ENCODE results near the gene TSEN2.
"Not testable (repeated sequence)": the region's sequence is repeated elsewhere in the genome, so short reads cannot be mapped to it uniquely, and the experiment has no call there.

The TSEN2 gene

GRCh38 chr3:12484198-12484982 lies at the start of gene TSEN2:
TSS of gene TSEN2 (plus strand) at chr3:12484480. CDS start at chr3:12489801, 5,321 bp downstream.
- peak; percentile 95 for DNase-seq

- no peak for DNase-seq
These were observed 47.6 kb upstream of the TSEN2 start for GRCh38 chr3:12436514-12437220.

DNA sequence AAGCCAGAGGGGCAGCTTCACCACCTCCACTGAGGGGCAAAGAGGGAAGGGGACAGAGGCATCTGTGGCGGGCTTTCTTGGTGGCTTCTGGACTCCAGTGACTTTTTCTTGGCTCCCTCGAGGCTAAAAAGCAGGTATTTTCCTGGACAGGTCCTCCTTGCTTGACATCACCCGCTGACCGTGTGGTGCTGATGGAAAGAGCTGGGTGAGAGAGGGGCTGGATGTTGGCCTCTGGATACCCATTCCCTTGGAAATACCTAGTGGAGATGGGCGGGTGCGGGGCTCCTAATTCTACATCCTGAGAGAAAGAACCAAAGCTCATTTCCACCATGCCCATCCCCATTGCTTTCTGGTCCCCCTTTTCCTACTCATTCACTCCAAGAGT lies 47.1 kb upstream of the TSEN2 start:
- no peak for DNase-seq

GRCh38 chr3:12437861-12438260 lies 46.4 kb upstream of the TSEN2 start:
- no peak for DNase-seq

DNA sequence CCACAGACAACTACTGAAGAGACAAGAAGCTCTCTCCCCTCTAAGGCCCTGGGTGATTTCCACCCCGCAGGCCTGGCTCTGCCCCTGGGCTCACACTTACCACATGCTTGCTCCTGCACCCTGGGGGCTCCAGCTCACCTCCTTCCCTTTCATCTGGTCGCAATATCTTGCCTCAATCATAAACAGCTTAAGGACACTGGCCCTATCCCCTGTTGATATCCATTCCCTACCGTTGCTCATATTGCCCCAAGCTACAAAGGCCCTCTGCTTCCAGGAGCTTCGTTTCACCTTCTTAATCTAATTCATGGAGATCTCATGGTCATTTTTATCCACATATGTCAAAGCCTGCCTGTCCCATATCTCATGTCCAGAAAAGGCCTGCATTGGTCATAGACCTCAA lies 46.0 kb upstream of the TSEN2 start:
- DNase-seq, result no peak

DNA sequence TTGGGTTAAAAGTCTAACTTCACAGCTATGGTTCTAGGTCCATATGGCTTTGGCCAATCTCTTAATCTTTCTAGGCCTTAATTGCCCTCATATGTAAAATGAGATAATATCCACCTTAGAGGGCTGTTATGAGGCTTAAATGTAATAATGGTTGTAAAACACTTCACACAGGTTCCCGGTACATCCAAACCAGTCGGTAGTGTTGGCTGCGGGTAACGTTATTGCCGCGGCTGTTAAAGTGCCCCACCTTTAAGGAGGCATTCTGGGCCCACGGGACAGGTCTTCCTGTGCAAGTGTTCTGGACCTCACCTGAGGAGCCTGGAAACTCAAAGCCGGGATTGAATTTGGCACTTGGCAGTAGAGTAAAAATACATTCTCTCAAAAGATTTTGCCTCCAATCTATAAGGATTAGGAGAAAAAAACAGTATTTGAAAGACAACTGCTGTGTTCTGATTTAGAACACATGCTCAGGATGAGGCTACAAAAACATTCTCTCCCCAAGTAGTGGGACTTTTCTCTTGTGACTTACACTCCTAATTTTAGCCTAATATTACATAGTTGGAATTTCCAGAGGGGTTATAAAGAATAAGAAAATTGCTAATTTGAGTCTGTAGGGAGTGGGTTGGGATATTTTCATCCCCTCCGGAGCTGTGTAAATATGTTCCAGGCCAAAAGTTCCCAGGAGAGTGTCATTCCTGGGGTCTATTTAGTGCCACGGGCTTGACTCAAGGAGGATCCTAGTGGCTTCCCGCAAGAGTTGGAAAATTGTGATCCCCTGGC lies 44.9 kb upstream of the TSEN2 start:
- no peak for DNase-seq

- no peak for DNase-seq
These were observed 43.2 kb upstream of the TSEN2 start for GRCh38 chr3:12440927-12441714.

GRCh38 chr3:12442654-12443501 lies 41.4 kb upstream of the TSEN2 start:
- no peak for DNase-seq

- DNase-seq, result no peak
These were observed 40.3 kb upstream of the TSEN2 start for GRCh38 chr3:12443781-12444522.

DNA sequence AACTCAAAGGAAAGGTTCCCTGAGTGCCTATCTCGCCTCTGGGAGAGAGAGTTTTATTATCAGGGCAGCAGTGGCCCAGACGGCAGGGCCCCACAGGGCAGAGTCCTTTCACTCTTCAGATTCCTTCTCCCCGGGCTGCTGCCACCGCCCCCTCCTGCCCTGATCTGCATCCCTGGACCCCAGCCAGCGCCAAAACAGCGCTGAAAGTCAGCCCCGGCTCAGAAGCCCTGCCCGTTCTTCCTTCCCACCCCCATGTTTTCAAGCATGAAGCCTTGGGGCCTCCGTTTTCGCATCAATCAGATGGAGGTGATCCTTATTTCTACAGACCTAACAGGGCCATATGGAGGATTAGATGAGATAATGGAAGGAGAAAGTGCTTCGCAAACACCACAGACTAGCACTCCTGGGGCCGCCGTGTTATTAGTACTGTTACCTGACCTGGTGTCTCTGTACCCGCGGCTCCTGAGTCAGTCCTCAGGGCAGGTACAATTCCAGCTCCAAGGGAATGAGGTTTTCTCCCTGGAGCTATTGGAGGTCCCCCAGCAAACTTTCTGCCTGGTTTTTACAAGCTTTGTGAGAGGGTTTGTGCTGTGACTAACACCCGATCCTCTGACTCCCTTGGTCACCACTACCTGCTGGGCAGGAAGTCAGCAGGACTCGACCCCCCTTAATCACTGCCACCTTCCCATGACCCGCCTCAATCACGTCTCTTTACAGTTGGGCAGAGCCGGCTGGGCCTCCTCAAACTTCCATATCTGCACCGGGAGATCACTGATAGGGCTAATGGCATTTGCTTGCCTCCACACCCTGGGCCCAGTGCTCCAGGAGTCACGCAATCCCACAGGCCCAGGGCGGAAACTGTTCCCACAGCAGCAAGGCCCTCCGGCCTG lies 39.5 kb upstream of the TSEN2 start:
- no peak for DNase-seq

DNA sequence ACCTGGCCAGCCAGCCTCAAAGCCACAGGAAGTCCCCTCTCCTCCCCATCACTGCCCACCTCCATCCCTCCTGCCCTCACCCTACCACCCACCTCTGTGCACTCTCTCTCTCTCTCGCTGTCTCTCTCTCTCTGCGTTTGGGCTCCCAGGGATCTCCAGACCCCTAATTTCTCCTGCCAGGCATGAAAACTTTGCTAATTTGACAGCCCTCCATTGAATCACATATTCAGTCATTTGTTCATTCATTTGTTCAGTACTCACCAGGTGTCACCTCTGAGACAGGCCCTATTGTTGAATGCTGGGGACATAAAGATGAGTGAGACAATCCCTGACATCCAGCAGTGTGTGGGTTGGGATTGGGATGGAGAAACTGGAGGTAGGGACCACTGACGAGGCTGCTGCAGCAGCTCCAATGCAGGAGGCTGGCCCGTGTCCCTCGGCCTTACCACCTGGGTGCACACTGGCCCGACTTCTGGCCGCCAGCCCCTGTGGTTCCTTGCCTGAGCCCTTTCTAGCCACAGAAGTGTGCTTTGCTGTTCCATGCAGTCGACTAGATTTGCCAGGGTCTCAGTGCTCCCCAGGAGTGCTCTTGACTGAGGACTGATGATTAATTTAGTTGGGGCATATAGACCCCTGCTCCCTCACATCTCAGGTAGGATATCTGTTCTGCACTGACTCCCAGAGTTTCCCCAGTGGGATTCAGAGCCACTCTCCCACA lies 38.6 kb upstream of the TSEN2 start:
- DNase-seq, result no peak

- no peak for DNase-seq
These were observed 38.0 kb upstream of the TSEN2 start for GRCh38 chr3:12446298-12446697.

GRCh38 chr3:12447075-12447474 lies 37.2 kb upstream of the TSEN2 start:
- DNase-seq, result no peak

DNA sequence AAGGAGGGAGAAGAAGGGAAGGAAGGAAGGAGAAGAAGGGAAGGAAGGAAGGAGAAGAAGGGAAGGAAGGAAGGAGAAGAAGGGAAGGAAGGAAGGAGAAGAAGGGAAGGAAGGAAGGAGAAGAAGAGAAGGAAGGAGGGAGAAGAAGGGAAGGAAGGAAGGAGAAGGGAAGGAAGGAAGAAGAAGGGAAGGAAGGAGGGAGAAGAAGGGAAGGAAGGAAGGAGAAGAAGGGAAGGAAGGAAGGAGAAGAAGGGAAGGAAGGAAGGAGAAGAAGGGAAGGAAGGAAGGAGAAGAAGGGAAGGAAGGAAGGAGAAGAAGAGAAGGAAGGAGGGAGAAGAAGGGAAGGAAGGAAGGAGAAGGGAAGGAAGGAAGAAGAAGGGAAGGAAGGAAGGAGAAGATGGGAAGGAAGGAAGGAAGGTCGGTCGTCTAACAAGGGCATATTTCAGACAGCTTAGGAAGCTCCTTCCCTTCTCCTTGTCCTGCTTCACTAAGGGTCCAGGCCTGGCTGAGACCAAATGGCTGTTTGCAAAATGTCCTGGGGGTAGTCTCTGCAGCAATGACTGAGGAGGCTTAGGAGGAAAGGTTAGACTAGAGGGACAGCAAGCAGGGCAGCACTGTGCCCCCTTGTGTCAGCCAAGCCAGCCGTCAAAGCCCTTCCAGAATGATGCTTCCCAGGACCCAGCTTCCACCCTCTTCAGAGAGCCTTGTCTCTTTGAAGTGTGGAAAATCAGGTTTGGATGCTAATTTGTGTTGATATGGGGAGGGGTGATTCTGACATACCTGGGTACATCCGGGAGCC lies 35.7 kb upstream of the TSEN2 start:
- not testable (repeated sequence) for DNase-seq

GRCh38 chr3:12449889-12450682 lies 34.2 kb upstream of the TSEN2 start:
- DNase-seq, result no peak

DNA sequence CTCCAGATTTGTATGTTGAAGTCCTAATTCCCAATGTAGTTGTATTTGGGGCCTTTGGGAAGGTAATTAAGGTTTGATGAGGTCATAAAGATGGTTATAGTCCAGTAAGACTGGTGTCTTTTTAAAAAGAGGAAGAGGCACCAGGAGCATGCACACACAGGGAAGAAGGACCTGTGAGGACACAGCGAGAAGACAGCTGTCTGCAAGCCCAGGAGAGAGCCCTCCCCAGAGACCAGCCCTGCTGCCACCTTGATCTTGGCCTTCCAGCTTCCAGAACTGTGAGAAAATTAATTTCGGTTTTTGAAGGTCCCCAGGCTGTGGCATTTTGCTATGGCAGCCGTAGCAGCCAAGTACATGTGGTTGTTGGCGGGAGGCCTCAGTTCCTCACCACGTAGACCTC lies 32.8 kb upstream of the TSEN2 start:
- no peak for DNase-seq

- DNase-seq, result no peak
These were observed 32.3 kb upstream of the TSEN2 start for GRCh38 chr3:12451960-12452359.
